Type B pancreatic cell (in vitro differentiated cells): ENCODE results near the gene SIAH1. TPM values are rescaled to one million over a fixed set of nuclear protein-coding genes. Genes with fewer than 3 reads are reported as not detected.
"Not testable (repeated sequence)": the region's sequence is repeated elsewhere in the genome, so short reads cannot be mapped to it uniquely, and the experiment has no call there.

Source experiments
- DNase-seq: peaks from one replicate; pipeline ENCODE4 v3.0.0; 2021; ENCODE audit warnings: mixed read lengths; ENCODE audit not compliant: unreplicated experiment; ENCODE audit errors: extremely low spot score
- H3K27ac Mint-ChIP-seq: 2 replicates; pipeline ENCODE4 v1.8.0; 2021; ENCODE audit warnings: mild to moderate bottlenecking, mixed read lengths
- H3K27me3 Mint-ChIP-seq: 2 replicates; pipeline ENCODE4 v1.8.0; 2021; ENCODE audit warnings: mixed read lengths
- H3K36me3 Mint-ChIP-seq: 2 replicates; pipeline ENCODE4 v1.8.0; 2021; ENCODE audit warnings: mixed read lengths
- H3K4me1 Mint-ChIP-seq: one replicate; pipeline ENCODE4 v1.8.0; 2021; ENCODE audit warnings: mixed read lengths; ENCODE audit not compliant: unreplicated experiment
- H3K4me3 Mint-ChIP-seq: 2 replicates; pipeline ENCODE4 v1.8.0; 2021; ENCODE audit warnings: mild to moderate bottlenecking, mixed read lengths
- H3K9me3 Mint-ChIP-seq: 2 replicates; pipeline ENCODE4 v1.8.0; 2021; ENCODE audit warnings: mixed read lengths
- CTCF ChIP-seq: fragments of 200-600 bp; sonication (generic); conservative IDR thresholded peaks from 2 replicates; pipeline ENCODE4 v1.5.0; 2021; ENCODE audit warnings: antibody characterized with exemption, mild to moderate bottlenecking
- total RNA-seq: library from RNA; stranded (reverse); gene quantifications from 2 replicates; pipeline ENCODE4 v1.2.1, GENCODE V29; 2021; ENCODE audit warnings: low replicate concordance

SIAH1 gene
- total RNA-seq, 1 donor from 2014 or later = 26.8 TPM

DNA sequence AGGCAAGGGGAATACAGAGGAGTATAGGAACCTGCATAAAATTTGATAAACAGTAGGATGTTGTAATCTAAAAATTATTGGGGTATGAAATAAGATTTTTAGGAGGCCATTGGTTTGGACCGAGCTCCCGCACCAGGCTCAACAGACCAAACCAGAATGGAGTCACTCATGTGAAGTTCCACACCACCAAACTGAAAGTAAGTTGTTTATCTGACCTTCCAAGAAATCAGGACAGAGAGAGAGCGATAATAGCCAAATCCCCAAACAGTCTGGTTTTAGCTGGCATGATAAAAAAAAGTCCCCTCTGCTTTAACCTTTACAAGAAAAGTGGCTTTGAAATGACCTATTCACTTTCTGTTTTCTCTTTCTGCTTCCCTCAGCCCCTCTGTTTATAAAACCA, 45.7 kb upstream of the SIAH1 start:
- no peak for DNase-seq
- H3K4me1 Mint-ChIP-seq = peaks cover 7% of the 10 kb centered on the region
- no peaks in the 10 kb centered on the region for H3K36me3 Mint-ChIP-seq
- TF ChIP-seq CTCF = no peak
- no peaks in the 10 kb centered on the region for H3K9me3 Mint-ChIP-seq
- H3K4me3 Mint-ChIP-seq = no peak overlapping the region
- peaks cover 3% of the 10 kb centered on the region for H3K27me3 Mint-ChIP-seq
- no peak overlapping the region for H3K27ac Mint-ChIP-seq

DNA sequence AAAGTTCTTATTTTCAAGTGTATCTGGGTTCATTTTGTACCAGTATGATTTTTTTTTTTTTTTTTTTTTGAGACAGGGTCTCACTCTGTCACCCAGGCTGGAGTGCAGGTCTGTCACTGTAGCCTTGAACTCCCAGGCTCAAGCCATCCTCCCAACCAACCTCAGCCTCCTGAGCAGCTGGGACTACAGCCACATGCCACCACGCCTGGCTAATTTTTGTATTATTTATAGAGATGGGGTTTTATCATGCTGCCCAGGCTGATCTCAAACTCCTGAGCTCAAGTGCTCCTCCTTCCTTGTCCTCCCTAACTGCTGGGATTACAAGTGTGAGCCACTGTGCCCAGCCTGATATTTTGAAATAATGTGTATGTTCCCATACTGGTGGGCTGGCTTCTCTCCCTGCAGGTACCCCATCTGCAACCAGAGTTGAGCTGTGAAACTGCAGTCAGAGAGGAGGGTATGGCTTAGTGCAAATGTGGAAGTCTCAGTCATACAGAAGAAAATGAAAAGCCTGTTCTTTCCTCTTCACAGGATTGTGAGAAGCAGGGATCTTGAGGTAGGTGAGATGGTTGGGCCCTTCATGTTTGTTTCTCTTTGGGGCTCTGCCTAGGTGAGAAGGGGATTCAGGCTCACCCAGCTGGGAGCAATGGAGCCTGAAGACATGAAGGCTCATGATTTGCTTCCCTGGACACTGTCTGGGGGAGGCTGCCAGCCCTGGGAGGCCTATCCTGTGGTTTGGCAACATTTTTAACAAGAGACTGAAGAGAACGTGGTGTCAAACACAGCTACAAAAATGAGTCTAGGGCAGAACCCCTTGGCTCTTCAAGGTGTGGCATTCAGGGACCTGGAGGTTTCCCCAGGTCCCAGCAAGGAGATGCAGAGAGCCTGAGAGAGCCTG, 41.3 kb upstream of the SIAH1 start:
- H3K4me3 Mint-ChIP-seq = no peak overlapping the region
- no peak overlapping the region for H3K27ac Mint-ChIP-seq
- no peak for DNase-seq
- no peak for TF ChIP-seq CTCF
- no peaks in the 10 kb centered on the region for H3K4me1 Mint-ChIP-seq
- H3K9me3 Mint-ChIP-seq = no peaks in the 10 kb centered on the region
- H3K36me3 Mint-ChIP-seq = no peaks in the 10 kb centered on the region
- peaks cover 3% of the 10 kb centered on the region for H3K27me3 Mint-ChIP-seq

GRCh38 chr16:48422537-48422936, 37.3 kb upstream of the SIAH1 start:
- DNase-seq = no peak
- no peak for TF ChIP-seq CTCF
- H3K27me3 Mint-ChIP-seq = peaks cover 2% of the 10 kb centered on the region
- no peaks in the 10 kb centered on the region for H3K36me3 Mint-ChIP-seq
- no peak overlapping the region for H3K4me3 Mint-ChIP-seq
- H3K27ac Mint-ChIP-seq = no peak overlapping the region
- H3K4me1 Mint-ChIP-seq = no peaks in the 10 kb centered on the region
- H3K9me3 Mint-ChIP-seq = no peaks in the 10 kb centered on the region

- no peaks in the 10 kb centered on the region for H3K4me1 Mint-ChIP-seq
- no peaks in the 10 kb centered on the region for H3K36me3 Mint-ChIP-seq
- no peak for TF ChIP-seq CTCF
- no peaks in the 10 kb centered on the region for H3K9me3 Mint-ChIP-seq
- H3K27ac Mint-ChIP-seq = no peak overlapping the region
- H3K27me3 Mint-ChIP-seq = no peaks in the 10 kb centered on the region
- no peak overlapping the region for H3K4me3 Mint-ChIP-seq
- no peak for DNase-seq
These were observed 36.5 kb upstream of the SIAH1 start for GRCh38 chr16:48421741-48422140.

GRCh38 chr16:48420437-48420836, 35.2 kb upstream of the SIAH1 start:
- DNase-seq = no peak
- Mint-ChIP-seq H3K9me3 (no peaks in the 10 kb centered on the region), H3K27ac (no peak overlapping the region), H3K4me1 (no peaks in the 10 kb centered on the region), H3K36me3 (no peaks in the 10 kb centered on the region), H3K4me3 (no peak overlapping the region), H3K27me3 (no peaks in the 10 kb centered on the region)
- no peak for TF ChIP-seq CTCF

DNA sequence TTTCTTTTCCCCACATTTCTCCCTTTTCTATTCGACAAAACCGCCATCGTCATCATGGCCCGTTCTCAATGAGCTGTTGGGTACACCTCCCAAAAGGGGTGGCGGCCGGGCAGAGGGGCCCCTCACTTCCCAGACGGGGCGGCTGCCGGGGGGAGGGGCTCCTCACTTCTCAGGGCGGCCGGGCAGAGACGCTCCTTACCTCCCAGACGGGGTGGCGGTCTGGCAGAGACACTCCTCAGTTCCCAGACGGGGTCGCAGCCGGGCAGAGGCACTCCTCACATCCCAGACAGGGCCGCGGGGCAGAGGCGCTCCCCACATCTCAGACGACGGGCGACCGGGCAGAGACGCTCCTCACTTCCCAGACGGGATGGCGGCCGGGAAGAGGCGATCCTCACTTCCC, 31.4 kb upstream of the SIAH1 start:
- H3K4me3 Mint-ChIP-seq, DNase-seq, H3K4me1 Mint-ChIP-seq, H3K27ac Mint-ChIP-seq, H3K27me3 Mint-ChIP-seq, H3K9me3 Mint-ChIP-seq, H3K36me3 Mint-ChIP-seq: not testable (repeated sequence)
